ENCODE data around the gene GXYLT2. TPM values are rescaled to one million over a fixed set of nuclear protein-coding genes. Genes with fewer than 3 reads are reported as not detected.

The GXYLT2 gene
- total and polyA plus RNA-seq, 3 donors from 2014 or later = 9.7 to 27.8 (median 17.6) TPM

DNA sequence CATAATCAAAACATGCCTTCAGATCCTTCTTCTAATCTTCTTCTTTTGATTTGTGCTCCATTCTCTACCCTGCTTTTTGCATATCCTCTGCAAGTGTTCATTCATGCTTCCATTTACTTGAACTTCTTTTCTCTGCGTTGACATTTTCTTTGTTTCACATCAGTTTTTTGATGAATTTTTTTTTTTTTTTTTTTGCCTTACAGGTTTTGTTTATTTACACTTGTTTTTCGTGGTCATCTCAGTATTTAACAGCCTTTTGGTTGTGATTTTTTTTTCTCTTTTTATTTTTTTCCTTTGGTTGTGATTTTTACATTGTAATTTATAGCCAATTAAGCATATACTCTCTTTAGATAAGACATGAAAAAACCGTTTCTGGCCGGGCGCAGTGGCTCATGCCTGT lies 27.8 kb upstream of the GXYLT2 start:
- Histone ChIP-seq H3K27me3 (no peaks in the 10 kb centered on the region), H3K36me3 (ENCODE audit: low read depth, missing control alignments) (no peaks in the 10 kb centered on the region), H3K27ac (no peak overlapping the region), H3K9me3 (no peaks in the 10 kb centered on the region), H3K4me3 (no peak overlapping the region), H3K4me1 (peaks cover 10% of the 10 kb centered on the region)
- no peak for TF ChIP-seq POLR2A (IDR thresholded peaks at IDR 0.05)
- TF ChIP-seq, protein P1, sequence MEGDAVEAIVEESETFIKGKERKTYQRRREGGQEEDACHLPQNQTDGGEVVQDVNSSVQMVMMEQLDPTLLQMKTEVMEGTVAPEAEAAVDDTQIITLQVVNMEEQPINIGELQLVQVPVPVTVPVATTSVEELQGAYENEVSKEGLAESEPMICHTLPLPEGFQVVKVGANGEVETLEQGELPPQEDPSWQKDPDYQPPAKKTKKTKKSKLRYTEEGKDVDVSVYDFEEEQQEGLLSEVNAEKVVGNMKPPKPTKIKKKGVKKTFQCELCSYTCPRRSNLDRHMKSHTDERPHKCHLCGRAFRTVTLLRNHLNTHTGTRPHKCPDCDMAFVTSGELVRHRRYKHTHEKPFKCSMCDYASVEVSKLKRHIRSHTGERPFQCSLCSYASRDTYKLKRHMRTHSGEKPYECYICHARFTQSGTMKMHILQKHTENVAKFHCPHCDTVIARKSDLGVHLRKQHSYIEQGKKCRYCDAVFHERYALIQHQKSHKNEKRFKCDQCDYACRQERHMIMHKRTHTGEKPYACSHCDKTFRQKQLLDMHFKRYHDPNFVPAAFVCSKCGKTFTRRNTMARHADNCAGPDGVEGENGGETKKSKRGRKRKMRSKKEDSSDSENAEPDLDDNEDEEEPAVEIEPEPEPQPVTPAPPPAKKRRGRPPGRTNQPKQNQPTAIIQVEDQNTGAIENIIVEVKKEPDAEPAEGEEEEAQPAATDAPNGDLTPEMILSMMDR (IDR thresholded peaks at IDR 0.05) = no peak
- intact Hi-C loops (cut with DNase I; ENCODE audit: low total_unique reads) = no loop called here
- 81 to 82% methylated on average over 5 of the region's 5 CpGs for WGBS, 2 donors
- no peak for DNase-seq

DNA sequence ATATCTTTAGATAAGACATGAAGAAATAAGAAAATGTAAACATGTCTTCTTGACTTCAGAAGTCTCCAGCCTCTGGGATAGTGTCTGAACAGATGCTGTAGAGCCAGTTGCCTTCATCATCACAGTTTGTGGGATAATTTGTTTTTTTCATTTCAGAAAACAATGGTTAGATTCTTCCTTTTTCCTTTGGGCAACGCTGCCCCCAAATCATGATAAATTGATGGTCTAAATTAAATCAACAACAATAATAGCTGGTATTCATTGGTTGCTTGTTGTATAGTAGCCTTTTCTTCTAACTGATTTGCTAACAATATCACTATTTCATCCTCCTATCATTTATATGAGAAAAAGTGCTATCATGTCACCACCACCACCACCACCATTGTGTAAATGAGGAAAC lies 27.0 kb upstream of the GXYLT2 start:
- WGBS, 2 donors = 80 to 90% methylated on average over 1 of the region's 1 CpG
- intact Hi-C loops (cut with DNase I; ENCODE audit: low total_unique reads) = no loop called here

DNA sequence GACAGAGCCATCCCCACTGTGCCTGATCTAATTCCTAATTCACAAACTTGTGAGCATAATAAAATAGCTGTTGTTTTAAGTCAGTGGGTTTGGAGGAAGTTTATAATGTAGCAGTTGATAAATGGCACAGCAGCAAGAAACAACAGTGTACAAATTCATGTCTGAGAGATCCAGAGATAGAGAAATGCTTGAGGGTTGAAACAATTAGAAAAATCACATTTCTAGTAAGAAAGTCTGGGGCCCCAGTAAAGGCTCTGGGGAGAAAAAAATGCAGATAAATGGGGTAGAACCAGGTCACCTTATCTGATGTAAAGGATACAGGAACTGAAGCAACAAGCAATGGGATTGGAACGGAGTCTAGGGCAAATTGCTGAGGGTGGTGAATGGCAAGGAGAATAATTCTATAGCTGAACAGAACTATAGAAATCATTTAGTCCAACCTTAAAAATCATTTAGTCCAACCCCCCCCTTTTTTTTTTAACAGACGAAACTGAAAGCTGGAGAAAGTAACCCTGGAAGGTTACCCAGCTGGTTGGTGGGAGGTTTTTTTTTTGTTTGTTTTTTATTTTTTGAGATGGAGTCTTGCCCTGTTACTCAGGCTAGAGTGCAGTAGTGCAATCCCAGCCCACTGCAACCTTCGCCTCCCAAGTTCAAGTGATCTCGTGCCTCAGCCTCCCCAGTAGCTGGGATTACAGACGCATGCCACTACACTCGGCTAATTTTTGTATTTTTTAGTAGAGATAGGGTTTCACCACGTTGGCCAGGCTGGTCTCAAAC lies 25.3 kb upstream of the GXYLT2 start:
- no peak for TF ChIP-seq POLR2A (IDR thresholded peaks at IDR 0.05)
- TF ChIP-seq, protein P1 (IDR thresholded peaks at IDR 0.05) = no peak
- Histone ChIP-seq H3K4me3 (no peak overlapping the region), H3K27ac (peak overlapping the region in 1 of 2 donors; percentile 6), H3K36me3 (ENCODE audit: low read depth, missing control alignments) (no peaks in the 10 kb centered on the region), H3K9me3 (no peaks in the 10 kb centered on the region), H3K27me3 (no peaks in the 10 kb centered on the region), H3K4me1 (peaks cover 10% of the 10 kb centered on the region)
- no peak for DNase-seq
- 55 to 64% methylated on average over 7 of the region's 7 CpGs for WGBS, 2 donors
- intact Hi-C loops (cut with DNase I; ENCODE audit: low total_unique reads) = no loop called here

More for the DNA sequence above, 27.0 kb upstream of the GXYLT2 start:
- Histone ChIP-seq H3K27me3 (no peaks in the 10 kb centered on the region), H3K4me3 (no peak overlapping the region), H3K36me3 (ENCODE audit: low read depth, missing control alignments) (no peaks in the 10 kb centered on the region), H3K4me1 (peaks cover 10% of the 10 kb centered on the region), H3K9me3 (no peaks in the 10 kb centered on the region), H3K27ac (no peak overlapping the region)
- TF ChIP-seq, protein P1 (IDR thresholded peaks at IDR 0.05) = no peak
- TF ChIP-seq POLR2A (IDR thresholded peaks at IDR 0.05) = no peak
- DNase-seq = no peak

DNA sequence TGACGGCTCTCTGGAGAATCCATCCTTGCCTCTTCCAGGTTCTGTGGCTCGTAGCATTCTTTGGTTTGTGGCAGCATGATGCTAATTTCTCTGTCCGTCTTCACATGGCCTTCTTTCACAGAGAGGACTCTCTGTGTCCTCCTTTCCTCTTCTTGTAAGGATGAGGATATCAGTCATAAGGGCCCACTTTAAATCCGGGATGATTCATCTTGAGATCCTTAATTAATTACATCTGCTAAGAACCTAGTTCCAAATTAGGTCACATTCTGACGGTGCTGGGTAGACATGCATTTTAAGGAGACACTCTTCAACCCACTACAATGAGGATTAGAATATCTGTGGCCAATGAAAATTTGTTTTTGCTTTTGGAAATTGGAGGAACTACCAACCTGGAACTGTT lies 15.7 kb upstream of the GXYLT2 start:
- Histone ChIP-seq H3K27me3 (no peaks in the 10 kb centered on the region), H3K36me3 (ENCODE audit: low read depth, missing control alignments) (no peaks in the 10 kb centered on the region), H3K9me3 (no peaks in the 10 kb centered on the region), H3K27ac (no peak overlapping the region), H3K4me3 (no peak overlapping the region), H3K4me1 (no peaks in the 10 kb centered on the region)
- WGBS, 2 donors = 73 to 75% methylated on average over 5 of the region's 5 CpGs
- intact Hi-C loops (cut with DNase I; ENCODE audit: low total_unique reads) = no loop called here
- no peak for TF ChIP-seq POLR2A (IDR thresholded peaks at IDR 0.05)
- TF ChIP-seq, protein P1 (IDR thresholded peaks at IDR 0.05) = no peak
- no peak for DNase-seq

DNA sequence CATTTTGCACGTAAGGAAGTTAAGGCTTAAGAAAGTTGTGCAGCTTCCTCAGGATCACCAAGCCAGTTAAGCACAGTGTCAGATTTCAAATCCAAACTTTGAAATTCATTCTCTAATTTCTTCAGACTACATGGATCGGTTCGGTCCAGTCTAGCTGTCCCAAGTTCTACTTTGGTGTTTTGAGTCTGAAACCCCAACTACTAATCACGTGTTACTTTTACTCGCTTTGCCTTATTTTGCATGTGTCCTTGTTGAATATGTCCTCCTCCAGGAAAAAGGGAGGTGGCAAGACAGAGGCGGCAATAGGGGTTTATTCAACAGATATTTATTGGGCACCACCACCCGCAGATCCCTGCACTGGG lies 522 bp upstream of the GXYLT2 start:
- no peak overlapping the region for H3K27ac ChIP-seq
- intact Hi-C loops (cut with DNase I; ENCODE audit: low total_unique reads) = no loop called here
- H3K36me3 ChIP-seq (ENCODE audit: low read depth, missing control alignments) = no peaks in the 10 kb centered on the region
- no peaks in the 10 kb centered on the region for H3K9me3 ChIP-seq
- WGBS, 2 donors = 2% methylated on average over 7 of the region's 7 CpGs
- peak overlapping the region; percentile 53 to 56 for H3K4me3 ChIP-seq
- peaks cover 24% of the 10 kb centered on the region for H3K4me1 ChIP-seq
- TF ChIP-seq, protein P1 (IDR thresholded peaks at IDR 0.05) = no peak
- TF ChIP-seq POLR2A (IDR thresholded peaks at IDR 0.05) = no peak
- no peaks in the 10 kb centered on the region for H3K27me3 ChIP-seq
- no peak for DNase-seq
